HepG2 (cell line): ENCODE measurements around the gene RPS2. TPM values are rescaled to one million over a fixed set of nuclear protein-coding genes. Genes with fewer than 3 reads are reported as not detected.

Experiments
- BRCA1 ChIP-seq: sonication (generic); formaldehyde crosslinking; IDR thresholded peaks from 2 replicates; pipeline ENCODE4 v1.4.0; 2020; ENCODE audit warnings: missing genetic modification reagents
- BRD4 ChIP-seq: sonication (generic); formaldehyde crosslinking; IDR thresholded peaks from 2 replicates; pipeline ENCODE4 v1.4.0; 2020; ENCODE audit warnings: missing genetic modification reagents
- HDAC1 ChIP-seq: sonication (generic); formaldehyde crosslinking; IDR thresholded peaks from 2 replicates; pipeline ENCODE4 v1.5.1; 2020; ENCODE audit warnings: mild to moderate bottlenecking, missing genetic modification reagents
- IRF2 ChIP-seq: IDR thresholded peaks from 2 replicates; pipeline ENCODE4 v1.6.1; 2018; ENCODE audit warnings: missing genetic modification reagents, missing compliant biosample characterization
- KLF11 ChIP-seq: IDR thresholded peaks from 2 replicates; pipeline ENCODE4 v1.6.1; 2016; ENCODE audit warnings: missing compliant biosample characterization
- PCBP1 ChIP-seq: fragments of 200-400 bp; formaldehyde crosslinking; IDR thresholded peaks from 2 replicates; pipeline ENCODE4 v1.6.1; 2017; ENCODE audit warnings: mild to moderate bottlenecking, low read depth, low read length, borderline replicate concordance
- TARDBP ChIP-seq: sonication (generic); formaldehyde crosslinking; IDR thresholded peaks from 2 replicates; pipeline ENCODE4 v1.8.0; 2022; ENCODE audit warnings: mild to moderate bottlenecking, missing genetic modification reagents
- TEAD3 ChIP-seq: optimal IDR thresholded peaks from 2 replicates; pipeline ENCODE3; 2016; ENCODE audit warnings: borderline replicate concordance
- ZNF331 ChIP-seq: sonication (generic); formaldehyde crosslinking; IDR thresholded peaks from 2 replicates; pipeline ENCODE4 v1.4.0; 2020; ENCODE audit warnings: missing genetic modification reagents
- ZNF775 ChIP-seq: sonication (generic); formaldehyde crosslinking; IDR thresholded peaks from 2 replicates; pipeline ENCODE4 v1.4.0; 2020; ENCODE audit warnings: missing genetic modification reagents, mild to moderate bottlenecking, moderate library complexity, borderline replicate concordance
- ZNF792 ChIP-seq: IDR thresholded peaks from 2 replicates; pipeline ENCODE4 v1.6.1; 2016
- polyA plus RNA-seq, 8 experiments: library from polyadenylated mRNA; depleted of rRNA in 3 of 8; stranded (reverse) in 7 of 8; unstranded in 1 of 8; fragments of >200 nt; fragmentation: Illumina TruSeq in 4 of 8; extraction: Trizol in 4 of 8; gene quantifications; 2 replicates each; pipeline versions ENCODE4 v1.2.1 to v1.2.3, GENCODE V29; 2011 to 2016; ENCODE audit warnings: low read depth in 4 of 8, missing spikeins in 1 of 8, mixed read lengths in 1 of 8; ENCODE audit not compliant: insufficient read depth in 1 of 8
- total RNA-seq, 5 experiments: library from RNA; depleted of rRNA; stranded (reverse); fragments of >200 nt; fragmentation: Illumina TruSeq; extraction: Trizol; gene quantifications; 2 replicates each; pipeline ENCODE4 v1.2.3, GENCODE V29; 2016; ENCODE audit warnings: low read depth in 1 of 5
- TF ChIP-seq, protein P1 (sequence below): sonication (generic); formaldehyde crosslinking; IDR thresholded peaks from 2 replicates; pipeline ENCODE4 v1.4.0; 2020; ENCODE audit warnings: low read depth, mild to moderate bottlenecking, missing genetic modification reagents
- TF ChIP-seq, protein P2 (sequence below): sonication (generic); formaldehyde crosslinking; IDR thresholded peaks from 2 replicates; pipeline ENCODE4 v1.8.0; 2022; ENCODE audit warnings: missing genetic modification reagents, mild to moderate bottlenecking, moderate library complexity, borderline replicate concordance
- TF ChIP-seq, protein P3 (sequence below): IDR thresholded peaks from 2 replicates; pipeline ENCODE4 v1.6.1; 2016; ENCODE audit warnings: low read depth, control low read depth
- TF ChIP-seq, protein P4 (sequence below), 2 experiments: sonication (generic) in 1 of 2; formaldehyde crosslinking in 1 of 2; IDR thresholded peaks; 2 replicates each; pipeline versions ENCODE4 v1.4.0 to v1.6.1; 2018 to 2020; ENCODE audit warnings: missing genetic modification reagents in 2 of 2, borderline replicate concordance in 1 of 2, low read depth in 1 of 2, mild to moderate bottlenecking in 1 of 2, missing biosample characterization in 1 of 2
- TF ChIP-seq, protein P5 (sequence below): sonication (generic); formaldehyde crosslinking; IDR thresholded peaks from 2 replicates; pipeline ENCODE4 v1.8.1; 2023; ENCODE audit warnings: mild to moderate bottlenecking, inconsistent platforms, moderate library complexity, missing genetic modification reagents, borderline replicate concordance
- TF ChIP-seq, protein P6 (sequence below): IDR thresholded peaks from 2 replicates; pipeline ENCODE4 v1.6.1; 2016; ENCODE audit warnings: mild to moderate bottlenecking

RPS2 gene
- total and polyA plus RNA-seq, 2 of the 13 experiments (the other 11 are each of a cell fraction or from before 2014, with no cell fraction given) = 1,908 to 4,514 TPM

DNA sequence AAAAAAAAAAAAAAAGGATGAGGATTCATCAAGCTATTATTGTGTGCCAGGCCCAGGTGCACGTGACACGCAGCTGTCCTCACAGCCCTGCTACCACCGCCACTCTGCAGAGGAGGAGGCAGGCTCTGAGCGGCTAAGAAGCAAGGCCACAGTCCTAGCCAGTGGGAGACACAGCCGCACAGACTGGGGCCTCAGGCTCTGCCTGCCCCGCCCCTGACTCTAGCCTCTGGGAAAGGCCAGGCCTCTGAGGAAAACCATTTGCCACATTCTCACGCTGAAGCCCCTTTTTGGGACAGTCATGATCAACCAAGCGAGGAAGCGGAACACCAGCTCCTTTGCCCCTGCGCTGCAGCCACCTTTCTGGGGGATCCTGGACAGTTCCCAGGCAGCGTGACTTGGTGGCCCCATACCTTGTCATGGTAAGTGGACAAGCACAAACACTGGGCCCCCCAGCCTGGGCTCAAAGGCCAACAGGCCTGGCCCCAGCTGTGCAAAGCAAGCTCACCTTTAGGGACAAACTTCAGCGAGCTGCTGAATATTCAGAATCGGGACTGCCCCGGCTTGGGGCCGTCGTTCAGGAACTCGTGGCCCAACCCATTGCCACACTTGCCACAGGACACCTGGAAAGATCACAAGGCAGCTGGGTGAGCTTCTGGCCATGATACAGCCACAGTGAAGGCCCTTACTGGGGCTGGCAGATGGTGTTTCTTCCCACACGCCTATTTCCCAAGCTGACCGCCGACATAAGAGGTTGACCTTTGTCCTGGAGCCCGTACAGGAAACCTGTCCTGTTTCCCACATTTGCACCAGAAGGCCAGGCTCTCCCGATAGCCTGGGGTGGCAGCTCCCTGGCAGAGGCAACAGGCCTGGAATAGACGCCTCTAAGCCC is 24.1 kb downstream of the RPS2 start (continued):
- TF ChIP-seq PCBP1 (0 out of 2 replicates have a peak, but pooled peaks have one; percentile 22), IRF2 (peak; percentile 78), BRCA1 (peak; percentile 72; the same call in 1 of the 2 replicates), BRD4 (peak; percentile 10; the same call in 1 of the 2 replicates), ZNF792 (CRISPR knock-in tag) (peak; percentile 37; the same call in 1 of the 2 replicates), TARDBP (CRISPR knock-in tag) (peak; percentile 96), TEAD3 (CRISPR knock-in tag) (peak; percentile 23), KLF11 (no peak), ZNF775 (CRISPR knock-in tag) (0 out of 2 replicates have a peak, but pooled peaks have one; percentile 37), ZNF331 (peak; percentile 44), HDAC1 (CRISPR knock-in tag) (peak; percentile 71)
- TF ChIP-seq, protein P1, sequence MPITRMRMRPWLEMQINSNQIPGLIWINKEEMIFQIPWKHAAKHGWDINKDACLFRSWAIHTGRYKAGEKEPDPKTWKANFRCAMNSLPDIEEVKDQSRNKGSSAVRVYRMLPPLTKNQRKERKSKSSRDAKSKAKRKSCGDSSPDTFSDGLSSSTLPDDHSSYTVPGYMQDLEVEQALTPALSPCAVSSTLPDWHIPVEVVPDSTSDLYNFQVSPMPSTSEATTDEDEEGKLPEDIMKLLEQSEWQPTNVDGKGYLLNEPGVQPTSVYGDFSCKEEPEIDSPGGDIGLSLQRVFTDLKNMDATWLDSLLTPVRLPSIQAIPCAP (CRISPR knock-in tag) = no peak
- TF ChIP-seq, protein P2, sequence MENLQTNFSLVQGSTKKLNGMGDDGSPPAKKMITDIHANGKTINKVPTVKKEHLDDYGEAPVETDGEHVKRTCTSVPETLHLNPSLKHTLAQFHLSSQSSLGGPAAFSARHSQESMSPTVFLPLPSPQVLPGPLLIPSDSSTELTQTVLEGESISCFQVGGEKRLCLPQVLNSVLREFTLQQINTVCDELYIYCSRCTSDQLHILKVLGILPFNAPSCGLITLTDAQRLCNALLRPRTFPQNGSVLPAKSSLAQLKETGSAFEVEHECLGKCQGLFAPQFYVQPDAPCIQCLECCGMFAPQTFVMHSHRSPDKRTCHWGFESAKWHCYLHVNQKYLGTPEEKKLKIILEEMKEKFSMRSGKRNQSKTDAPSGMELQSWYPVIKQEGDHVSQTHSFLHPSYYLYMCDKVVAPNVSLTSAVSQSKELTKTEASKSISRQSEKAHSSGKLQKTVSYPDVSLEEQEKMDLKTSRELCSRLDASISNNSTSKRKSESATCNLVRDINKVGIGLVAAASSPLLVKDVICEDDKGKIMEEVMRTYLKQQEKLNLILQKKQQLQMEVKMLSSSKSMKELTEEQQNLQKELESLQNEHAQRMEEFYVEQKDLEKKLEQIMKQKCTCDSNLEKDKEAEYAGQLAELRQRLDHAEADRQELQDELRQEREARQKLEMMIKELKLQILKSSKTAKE (CRISPR knock-in tag) = peak; percentile 65
- TF ChIP-seq, protein P3, sequence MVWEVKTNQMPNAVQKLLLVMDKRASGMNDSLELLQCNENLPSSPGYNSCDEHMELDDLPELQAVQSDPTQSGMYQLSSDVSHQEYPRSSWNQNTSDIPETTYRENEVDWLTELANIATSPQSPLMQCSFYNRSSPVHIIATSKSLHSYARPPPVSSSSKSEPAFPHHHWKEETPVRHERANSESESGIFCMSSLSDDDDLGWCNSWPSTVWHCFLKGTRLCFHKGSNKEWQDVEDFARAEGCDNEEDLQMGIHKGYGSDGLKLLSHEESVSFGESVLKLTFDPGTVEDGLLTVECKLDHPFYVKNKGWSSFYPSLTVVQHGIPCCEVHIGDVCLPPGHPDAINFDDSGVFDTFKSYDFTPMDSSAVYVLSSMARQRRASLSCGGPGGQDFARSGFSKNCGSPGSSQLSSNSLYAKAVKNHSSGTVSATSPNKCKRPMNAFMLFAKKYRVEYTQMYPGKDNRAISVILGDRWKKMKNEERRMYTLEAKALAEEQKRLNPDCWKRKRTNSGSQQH (CRISPR knock-in tag) = peak; percentile 89
- TF ChIP-seq, protein P4, sequence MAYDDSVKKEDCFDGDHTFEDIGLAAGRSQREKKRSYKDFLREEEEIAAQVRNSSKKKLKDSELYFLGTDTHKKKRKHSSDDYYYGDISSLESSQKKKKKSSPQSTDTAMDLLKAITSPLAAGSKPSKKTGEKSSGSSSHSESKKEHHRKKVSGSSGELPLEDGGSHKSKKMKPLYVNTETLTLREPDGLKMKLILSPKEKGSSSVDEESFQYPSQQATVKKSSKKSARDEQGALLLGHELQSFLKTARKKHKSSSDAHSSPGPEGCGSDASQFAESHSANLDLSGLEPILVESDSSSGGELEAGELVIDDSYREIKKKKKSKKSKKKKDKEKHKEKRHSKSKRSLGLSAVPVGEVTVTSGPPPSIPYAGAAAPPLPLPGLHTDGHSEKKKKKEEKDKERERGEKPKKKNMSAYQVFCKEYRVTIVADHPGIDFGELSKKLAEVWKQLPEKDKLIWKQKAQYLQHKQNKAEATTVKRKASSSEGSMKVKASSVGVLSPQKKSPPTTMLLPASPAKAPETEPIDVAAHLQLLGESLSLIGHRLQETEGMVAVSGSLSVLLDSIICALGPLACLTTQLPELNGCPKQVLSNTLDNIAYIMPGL (CRISPR knock-in tag; IDR thresholded peaks at IDR 0.05; ENCODE audit: borderline replicate concordance in 1 of 2, low read depth in 1 of 2) = peak; percentile 2 to 37; a peak in 2 of 4 replicates
- TF ChIP-seq, protein P5, sequence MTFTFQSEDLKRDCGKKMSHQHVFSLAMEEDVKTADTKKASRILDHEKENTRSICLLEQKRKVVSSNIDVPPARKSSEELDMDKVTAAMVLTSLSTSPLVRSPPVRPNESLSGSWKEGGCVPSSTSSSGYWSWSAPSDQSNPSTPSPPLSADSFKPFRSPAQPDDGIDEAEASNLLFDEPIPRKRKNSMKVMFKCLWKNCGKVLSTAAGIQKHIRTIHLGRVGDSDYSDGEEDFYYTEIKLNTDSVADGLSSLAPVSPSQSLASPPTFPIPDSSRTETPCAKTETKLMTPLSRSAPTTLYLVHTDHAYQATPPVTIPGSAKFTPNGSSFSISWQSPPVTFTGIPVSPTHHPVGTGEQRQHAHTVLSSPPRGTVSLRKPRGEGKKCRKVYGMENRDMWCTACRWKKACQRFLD (CRISPR knock-in tag) = 0 out of 2 replicates have a peak, but pooled peaks have one; percentile 35
- TF ChIP-seq, protein P6, sequence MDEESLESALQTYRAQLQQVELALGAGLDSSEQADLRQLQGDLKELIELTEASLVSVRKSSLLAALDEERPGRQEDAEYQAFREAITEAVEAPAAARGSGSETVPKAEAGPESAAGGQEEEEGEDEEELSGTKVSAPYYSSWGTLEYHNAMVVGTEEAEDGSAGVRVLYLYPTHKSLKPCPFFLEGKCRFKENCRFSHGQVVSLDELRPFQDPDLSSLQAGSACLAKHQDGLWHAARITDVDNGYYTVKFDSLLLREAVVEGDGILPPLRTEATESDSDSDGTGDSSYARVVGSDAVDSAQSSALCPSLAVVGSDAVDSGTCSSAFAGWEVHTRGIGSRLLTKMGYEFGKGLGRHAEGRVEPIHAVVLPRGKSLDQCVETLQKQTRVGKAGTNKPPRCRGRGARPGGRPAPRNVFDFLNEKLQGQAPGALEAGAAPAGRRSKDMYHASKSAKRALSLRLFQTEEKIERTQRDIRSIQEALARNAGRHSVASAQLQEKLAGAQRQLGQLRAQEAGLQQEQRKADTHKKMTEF (CRISPR knock-in tag) = peak; percentile 55
